Esophagus mucosa (tissue), 1 donor: ENCODE data around the gene C1orf105. TPM values are rescaled to one million over a fixed set of nuclear protein-coding genes. Genes with fewer than 3 reads are reported as not detected.
"Not testable (repeated sequence)": the region's sequence is repeated elsewhere in the genome, so short reads cannot be mapped to it uniquely, and the experiment has no call there.

Source experiments
- ATAC-seq: fragments of 200-7000 bp; cut with Tn5 transposase; one replicate; pipeline ENCODE4 v1.9.1; 2020
- total RNA-seq: library from RNA; stranded (reverse); gene quantifications from one replicate; pipeline ENCODE4 v1.2.4, GENCODE V29; 2023
- donor health status: DM: yes; HTN: yes; CAD: no.

Gene C1orf105
- total RNA-seq, 1 donor from 2014 or later, result not detected

DNA sequence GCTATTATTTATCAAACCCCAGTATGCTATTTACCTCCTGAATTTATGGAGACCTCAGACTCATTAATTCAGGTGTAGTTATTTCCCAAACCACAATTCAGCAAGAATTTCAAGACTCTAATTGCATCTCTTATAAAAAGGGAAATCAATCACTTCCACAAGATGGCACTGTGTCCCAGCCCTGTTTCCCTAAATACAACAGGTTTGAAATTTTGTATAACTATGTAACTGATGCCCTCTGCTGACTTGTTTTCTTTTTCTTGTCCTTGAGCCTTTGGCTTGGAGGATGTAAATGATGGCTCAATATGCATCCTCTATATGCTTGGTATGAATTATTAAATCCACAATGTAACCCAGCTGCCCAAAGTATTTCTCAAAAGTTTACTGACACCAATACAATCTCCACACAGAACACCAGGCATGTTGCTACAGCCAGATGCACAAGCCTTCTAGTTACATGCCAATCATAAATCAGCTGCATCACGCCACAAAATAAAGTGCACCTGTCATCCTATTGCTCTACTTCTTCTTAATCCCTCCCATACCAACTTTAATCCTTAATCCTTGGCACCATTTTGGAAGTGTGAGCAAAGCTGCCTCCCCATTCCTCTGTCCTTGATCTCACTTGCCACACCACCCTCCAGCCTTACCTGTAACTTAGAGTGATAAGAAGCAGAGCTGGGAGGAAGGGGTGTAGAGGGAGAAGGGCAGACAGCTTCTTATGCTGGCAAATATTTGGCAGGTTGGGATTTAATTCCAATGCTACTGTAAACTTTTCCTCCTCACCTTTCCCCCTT, 9.0 kb downstream of the C1orf105 start:
- ATAC-seq, result peak; percentile 68

DNA sequence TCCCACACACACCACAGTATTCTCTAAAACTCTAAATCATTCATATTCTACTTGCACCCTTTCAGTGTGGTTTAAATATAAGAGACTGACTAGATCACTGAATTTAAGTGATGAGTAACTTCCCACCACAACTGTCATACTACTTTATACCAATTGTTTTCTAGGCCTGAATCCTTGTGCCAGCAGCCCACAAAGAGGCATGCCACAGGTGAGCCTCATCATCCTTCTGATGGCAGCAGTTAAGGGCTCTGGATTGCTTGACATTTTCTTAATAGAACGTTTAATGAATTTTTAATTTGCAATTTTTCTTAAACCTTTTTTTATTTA, 9.6 kb downstream of the C1orf105 start:
- ATAC-seq, result no peak

DNA sequence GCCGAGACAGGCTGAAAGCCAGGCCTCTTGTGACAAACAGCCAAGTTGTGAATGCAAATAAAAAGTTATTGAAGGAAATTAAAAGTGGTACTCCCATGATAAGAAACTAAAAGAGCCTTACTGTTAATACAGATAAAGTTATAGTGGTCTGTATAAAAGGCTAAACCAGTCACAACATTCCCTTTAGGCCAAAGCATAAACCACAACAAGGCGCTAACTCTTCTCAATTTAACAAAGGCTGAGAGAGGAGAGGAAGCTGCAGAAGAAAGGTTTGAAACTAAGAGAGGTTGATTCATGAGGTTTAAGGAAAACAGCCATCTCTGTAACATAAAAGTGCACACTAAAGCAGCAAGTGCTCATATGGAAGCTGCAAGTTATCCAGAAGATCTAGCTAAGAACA, 10.7 kb downstream of the C1orf105 start:
- no peak for ATAC-seq

DNA sequence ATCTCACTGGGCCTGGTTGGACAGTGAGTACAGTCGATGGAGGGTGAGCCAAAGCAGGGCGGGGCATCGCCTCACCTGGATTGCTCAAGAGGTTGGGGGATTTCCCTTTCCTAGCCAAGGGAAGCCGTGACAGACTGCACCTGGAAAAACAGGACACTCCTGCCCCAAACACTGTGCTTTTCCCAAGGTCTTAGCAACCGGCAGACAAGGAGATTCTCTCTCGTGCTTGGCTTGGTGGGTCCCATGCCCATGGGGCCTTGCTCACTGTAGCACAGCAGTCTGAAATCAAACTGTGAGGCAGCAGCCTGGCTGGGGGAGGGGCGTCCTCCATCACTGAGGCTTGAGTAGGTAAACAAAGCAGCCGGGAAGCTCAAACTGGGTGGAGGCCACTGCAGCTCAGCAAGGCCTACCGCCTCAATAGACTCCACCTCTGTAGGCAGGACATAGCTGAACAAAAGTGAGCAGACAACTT, 11.3 kb downstream of the C1orf105 start:
- ATAC-seq, result peak; percentile 96

DNA sequence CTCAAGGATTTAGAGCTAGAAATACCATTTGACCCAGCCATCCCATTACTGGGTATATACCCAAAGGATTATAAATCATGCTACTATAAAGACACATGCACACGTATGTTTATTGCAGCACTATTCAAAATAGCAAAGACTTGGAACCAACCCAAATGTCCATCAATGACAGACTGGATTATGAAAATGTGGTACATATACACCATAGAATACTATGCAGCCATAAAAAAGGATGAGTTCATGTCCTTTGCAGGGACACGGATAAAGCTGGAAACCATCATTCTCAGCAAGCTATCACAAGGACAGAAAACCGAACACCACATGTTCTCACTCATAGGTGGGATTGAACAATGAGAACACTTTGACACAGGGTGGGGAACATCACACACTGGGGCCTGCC, 16.7 kb downstream of the C1orf105 start:
- ATAC-seq, result not testable (repeated sequence)

DNA sequence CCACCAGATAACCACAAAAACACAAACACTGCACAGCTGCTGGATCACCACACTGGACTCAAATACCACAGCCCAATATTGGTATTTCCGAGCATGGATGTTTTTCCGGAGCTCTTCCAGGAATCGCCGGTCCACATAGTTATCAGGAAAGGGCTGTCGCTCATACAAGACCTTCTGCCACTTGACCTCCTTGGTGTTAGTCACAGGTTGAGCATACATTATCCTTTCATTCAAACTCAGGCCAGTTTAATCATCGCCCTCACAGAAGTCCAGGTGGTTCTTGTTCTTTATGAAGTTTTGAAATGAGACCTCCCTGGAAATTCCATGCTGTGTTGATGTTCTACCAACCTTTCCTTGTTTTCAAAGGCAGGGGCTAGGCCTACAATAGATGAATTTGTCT, 21.9 kb downstream of the C1orf105 start:
- ATAC-seq, result no peak

DNA sequence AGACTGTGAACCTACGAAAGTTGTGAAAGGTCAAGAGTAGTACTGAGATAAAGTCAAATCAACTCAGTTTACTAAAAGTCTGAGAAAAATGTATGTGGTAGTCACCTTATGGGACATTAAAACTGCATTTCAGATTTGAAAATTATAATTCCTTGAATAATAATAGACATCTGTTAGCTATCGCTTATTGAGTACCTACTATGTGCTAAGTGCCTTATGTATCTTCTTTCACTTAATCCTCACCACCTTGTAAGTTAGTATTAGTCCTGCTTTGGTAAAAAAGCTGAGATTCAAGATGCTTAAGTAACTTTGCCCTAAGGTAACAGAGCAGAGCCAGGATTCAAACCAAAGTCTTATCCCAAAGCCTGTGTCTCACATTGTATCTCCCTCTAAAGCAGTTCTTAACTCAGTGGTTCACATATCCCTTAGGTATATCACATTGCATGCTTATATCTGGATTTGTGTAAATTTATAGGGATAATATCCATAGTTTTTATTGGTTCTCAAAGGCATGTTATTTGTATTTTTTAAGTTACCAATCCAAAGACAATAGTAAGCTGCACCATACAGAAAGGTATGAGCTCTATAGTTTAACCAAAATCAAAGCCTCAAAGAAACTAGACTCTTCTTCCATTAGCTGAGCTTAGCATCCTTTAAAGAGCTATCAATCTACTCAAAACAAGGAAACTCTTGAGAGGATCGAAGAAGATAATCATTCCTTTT, 22.5 kb downstream of the C1orf105 start:
- ATAC-seq, result no peak

DNA sequence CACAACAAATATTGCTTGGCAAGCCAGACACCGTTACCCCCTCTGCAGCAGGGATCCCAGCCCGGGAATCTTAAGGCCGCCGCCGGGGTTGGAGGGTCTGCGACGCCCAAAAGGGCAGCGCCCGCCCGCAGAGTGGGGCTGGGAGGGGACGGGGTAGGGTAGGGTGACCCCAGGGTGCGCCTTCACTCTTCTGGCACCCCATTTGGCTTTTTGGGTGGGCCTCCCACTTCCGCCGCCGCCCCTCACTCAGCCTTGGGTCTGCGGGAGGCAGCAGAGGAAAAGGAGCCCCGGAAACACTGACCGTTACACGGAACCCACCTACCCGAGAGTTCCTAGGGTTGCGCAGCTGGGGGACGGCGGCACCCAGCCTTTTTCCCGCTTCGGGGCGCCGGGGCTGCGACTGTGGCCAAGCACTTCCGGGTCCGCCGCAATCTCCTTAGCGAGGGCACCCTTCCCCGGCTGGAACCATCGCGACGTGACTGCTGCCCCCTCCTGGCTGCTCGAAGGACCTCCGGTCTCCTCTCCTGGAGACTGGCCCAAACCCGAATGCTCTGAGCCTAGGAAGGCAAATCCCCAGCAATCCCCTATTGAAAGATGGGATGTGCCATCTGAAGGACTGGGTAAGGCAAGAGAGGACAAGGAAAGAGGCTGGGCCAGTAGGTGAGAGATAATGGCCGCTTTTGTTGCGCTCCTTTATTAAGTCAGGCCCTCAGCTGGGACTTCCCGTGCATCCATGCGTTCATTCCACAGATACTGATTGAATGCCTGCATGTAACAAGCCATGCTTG, 23.4 kb downstream of the C1orf105 start, which contains the start of gene PIGC:
TSS of gene PIGC (minus strand) at position 404 of the 788 bp plus-strand sequence. CDS start 1,447 bp downstream, outside the sequence.
- ATAC-seq, result peak; percentile 96

DNA sequence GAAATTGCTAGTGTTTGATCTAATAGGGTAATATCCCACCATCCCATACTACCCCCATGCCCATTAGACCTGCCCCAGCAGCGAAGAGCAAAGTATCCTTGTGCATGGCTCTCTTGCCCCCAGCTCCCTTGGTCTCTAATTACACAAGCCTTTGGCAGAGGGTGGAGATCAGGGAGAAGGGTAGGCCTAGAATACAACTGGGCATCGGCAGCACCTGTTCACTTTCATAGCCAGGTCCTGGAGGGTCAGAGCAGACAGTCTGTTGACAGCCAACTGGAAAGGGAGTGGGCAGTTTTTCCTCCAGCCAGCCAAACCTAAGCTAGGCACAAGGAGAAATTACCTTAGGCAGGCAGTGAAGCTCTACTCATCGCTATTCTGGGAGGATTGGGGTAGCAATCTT, 26.1 kb downstream of the C1orf105 start:
- ATAC-seq, result no peak

DNA sequence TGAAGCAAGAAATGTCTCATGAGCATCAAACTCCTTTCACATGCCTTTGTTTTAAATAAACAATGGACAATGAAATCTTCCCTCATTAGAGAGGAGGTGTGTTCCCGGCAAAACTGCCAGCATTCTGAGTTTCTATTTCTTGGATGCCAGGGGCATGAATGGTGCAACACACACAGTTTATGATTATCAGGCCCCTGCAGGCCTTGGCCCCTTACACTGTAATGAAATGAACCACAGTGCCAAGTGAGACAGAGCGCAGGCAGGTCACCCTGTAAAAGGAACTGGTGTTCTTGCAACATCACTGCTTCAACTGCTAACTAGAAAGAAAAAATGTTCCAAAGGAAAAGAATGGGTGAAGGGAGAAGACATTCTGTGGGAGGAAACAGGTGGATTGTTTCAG, 27.2 kb downstream of the C1orf105 start:
- no peak for ATAC-seq

DNA sequence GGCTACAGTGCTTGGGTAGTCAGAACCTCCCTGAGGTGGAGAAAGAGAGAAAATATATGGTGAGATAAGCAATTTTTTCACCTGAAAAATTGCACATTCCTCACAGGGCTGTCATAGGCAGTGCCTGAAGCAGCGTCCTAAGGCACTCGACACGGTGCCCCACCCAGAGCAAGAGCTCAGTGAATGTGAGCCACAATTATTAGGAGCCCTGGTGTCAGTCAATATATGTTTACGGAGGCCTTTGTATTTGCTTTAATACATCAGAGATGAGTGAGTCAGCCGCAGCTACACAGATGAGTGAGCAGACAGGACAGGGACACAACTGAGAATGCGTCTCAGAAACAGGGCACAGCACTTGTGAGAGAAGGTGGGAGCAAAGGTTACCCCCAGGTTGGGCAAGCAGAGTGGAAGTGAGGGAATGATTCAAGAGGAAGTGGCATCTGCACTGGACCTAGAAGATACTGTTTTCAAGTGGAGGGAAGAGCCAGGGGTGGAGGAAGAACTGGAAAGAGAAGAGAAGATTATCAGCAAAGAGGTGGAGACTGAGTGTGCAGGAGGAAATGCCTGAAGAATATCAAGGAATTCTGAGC, 28.6 kb downstream of the C1orf105 start:
- peak; percentile 88 for ATAC-seq

DNA sequence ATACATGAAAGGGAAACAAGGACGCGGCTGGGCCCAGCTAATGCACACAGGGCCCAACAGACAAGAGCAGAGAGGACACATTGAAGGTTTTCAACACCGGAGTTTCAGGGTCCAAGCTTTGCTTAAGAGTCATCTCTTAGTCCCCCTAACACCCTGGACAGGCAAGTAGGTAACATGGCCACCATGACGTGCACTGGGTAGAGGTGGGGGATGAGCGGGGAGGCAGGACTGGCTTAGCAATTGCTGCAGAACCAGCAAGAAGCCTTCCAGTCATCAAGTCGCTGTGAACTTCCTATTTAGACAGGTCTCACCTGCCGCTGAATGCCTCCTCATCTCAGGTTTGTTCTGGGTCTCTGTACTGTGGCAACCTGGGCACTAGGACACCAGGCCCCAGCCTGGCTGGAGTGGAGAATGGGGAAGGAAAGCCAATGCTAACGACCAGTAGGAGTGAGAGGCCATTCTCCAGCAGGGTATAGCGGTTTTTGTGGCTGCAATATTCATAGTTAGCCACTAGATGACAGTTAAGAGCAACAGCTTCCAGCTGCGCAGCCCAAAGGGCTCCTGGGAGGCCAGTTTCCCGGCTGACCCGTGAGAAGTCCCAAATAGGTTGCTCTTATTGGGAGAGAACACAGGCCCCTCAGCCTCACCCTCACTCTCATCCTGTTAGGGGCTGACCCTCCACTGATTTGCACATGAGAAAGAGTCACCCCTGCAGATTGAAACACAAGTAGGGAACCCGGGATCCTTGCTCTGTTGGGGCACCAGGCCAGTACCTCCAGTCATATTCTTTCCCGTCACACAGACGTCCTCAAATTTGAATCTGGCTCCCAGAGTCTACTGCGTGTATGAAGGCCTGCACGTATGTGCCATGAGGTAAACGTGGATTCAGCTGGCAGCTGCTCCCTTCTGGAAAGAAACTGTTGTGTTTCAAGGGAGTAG, 29.4 kb downstream of the C1orf105 start:
- peak; percentile 66 for ATAC-seq

DNA sequence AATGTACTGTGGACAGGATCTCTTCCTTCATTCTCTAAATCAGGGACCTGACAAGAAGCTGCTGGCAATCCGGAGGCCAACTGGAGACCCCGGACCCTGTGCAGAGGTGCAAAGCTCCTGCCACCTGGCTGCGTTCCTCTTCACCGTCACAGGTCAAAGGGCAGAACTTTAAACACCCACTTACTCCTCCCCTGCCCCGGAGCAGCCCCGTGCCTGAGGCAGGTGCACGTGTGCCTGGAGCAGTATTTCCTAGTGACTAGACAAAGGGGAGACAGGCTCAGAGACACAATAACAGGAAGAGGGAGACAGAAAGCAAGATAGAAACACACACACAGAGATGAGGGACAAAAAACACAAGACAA, 30.0 kb downstream of the C1orf105 start:
- no peak for ATAC-seq

DNA sequence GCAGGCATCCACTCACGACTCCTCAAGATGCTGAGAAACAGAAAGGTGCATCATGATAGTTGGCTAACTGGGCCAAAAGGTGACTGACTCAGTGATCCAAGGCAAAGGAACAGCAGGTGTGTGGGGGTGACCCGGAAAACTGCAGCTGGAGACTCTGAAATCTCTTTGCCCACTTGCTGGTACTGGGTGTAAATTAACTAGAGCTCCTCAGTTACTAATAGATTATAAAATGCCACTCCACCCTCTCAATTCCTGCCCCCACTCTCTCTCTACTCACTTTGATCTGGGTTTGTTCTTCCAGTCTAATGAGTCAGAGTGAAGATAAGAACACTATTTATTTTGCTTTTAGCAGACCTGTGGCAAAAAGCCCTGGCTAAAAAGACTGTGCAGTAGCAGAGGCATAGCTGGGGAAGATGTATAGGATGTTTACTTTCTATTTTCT, 30.5 kb downstream of the C1orf105 start:
- ATAC-seq, result no peak

DNA sequence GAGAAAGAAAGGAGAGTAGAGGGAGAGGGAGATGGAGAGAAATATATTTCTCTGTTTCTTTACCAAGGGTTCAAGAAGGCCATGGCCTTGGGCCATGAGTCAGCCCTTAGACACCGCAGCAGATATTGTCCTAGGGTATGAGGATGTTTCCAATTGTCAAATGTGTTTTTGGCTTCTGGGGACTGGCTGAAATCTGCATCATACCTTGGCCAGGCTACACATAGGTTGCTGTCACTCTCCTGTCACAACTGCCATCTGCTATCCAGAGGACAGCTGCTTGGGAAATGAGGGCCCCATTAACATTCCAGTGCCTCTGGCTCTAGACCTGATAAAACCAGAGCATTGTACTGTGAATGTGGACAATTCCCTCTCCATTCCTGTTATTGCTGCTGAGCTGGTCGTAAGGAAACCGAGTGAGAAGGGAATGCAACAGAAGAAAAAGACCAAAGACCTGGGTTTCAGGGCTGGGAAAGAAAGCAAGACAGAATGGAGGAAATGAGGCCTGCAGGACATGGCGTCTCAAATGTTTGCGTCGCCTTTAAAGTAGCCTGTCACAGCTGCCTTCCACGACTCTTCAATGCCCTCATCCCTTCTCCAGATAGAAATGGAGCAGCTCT, 32.2 kb downstream of the C1orf105 start:
- ATAC-seq, result no peak

DNA sequence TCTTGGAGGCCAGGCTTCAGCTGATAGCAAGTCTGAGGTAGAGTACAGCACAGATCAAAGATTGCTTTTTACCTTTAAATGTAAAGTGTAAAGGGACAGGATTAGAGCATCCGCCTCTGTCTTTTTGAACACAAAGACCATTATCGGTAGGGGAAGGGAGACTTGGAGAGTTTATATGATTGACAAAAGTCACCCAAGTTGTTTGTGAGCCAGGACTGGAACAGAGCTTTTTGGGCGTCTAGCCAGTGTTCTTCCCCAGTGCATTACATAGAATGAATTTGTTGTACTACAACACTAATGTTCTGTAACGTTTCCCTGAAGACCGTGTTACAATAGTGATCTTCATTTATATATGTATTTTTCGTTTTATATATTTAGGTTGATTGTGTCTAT, 32.7 kb downstream of the C1orf105 start:
- ATAC-seq, result no peak

DNA sequence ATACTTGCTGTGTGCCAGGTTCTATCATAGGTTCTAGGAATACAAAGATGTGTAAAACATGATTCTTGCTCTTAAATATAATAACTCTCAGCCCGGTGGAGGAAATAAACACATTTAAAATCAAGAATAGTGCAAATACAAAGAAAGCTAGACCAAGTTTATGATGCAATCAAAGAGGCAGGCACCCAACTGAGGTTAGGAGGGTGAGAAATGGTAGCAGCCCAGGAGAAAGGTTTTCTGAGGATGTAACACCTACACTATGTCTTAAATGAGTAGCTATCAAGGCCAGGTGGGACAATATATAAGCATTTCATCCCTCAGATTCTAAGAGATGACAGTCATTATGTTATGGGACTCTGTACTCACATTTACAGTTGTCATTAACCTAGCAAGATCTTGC, 33.1 kb downstream of the C1orf105 start:
- ATAC-seq, result no peak

DNA sequence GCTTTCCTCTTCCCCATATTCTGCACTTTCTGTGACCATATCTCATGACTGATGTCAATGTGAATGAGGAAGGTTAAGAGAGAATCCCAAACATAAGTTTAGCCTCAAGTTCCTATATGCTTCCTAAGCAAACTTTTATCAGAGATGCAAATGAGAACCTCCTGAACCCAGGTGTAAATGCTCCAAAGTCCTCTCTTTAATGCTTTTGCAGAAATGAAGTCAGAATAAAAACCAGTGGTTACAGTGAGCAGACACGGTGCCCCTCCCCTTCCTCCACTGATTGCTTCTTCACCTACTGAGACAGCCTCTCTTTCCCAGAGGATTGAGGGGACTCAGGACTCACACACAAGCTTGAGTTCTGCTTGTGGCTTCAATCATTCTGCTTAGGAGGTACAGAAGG, 35.0 kb downstream of the C1orf105 start:
- ATAC-seq, result no peak

DNA sequence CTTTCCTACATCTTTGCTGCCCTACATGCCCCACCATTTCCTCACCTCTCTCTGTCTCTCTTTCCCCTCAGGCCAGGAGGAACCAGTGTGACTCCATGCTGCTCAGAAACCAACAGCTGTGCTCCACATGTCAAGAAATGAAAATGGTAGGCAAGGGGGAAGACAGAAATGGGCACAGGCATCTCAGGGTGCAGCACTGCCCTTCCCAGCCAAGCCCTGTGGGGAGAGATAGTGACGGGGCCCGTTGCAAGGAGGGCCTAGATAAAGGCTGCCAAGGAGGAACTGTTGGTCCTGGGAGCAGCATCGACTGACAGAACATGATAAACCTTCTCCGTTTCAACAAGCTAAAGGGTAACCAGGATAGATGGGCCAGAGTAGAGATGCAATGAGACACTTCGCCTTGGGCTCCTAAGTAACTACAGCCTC, 35.9 kb downstream of the C1orf105 start:
- ATAC-seq, result no peak

DNA sequence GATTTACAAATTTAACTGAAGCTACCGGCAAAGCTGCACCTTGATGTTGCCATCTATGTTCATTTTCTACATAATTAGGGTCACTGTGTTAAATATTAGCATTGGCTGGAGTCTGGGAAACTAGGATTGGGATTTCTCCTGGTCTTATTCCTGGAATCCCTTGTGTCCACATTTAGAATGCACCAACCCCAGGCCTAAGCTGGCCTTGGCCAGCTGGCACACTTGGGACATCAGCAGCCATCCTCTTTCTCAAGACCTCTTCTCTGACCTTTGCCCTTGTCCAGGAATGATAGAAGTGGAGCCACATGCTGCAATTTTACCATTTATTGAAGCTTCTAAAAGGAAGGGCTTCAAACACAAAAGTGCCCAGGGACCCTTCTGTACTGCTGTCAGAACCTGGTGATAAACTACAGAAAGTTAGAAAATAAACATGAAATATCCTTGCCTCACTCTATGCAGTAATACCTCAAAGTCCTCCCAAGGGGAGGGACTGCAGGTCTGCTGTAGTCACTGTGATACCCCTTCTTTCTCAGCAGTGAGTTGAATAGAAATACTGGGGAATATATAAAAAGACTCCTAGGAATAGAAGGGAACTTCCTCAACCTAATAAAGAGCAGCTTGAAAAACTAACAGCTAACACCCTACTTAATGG, 37.1 kb downstream of the C1orf105 start:
- ATAC-seq, result no peak

DNA sequence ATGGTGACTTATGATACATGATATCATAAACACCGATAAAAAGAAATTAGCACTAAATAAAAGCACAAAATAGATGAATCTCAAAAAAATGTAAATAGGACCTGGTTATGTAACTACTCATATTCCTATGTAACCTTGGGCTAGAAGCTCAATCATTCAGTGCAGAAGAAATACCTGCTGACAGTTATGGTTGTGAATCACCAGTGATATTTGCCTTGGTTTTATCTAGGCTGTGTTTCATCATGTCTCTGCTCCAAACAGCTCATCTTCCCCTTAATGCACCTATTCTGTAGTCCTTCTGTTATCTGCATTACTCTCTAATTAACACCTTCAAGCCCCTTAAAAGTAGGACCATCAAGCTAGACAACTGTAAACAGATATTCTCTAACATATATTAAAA, 39.7 kb downstream of the C1orf105 start:
- ATAC-seq, result peak; percentile 78
